Tibial nerve (tissue), 4 donors: ENCODE results near the gene KBTBD6.

Experiments used
- EP300 ChIP-seq, 2 donors: sonication (generic); formaldehyde crosslinking; IDR thresholded peaks; one replicate each; pipeline ENCODE4 v1.6.1; 2017; ENCODE audit warnings: antibody characterized with exemption in 2 of 2, mild to moderate bottlenecking in 1 of 2
- POLR2A ChIP-seq, 2 donors: fragments of 450-650 bp; IDR thresholded peaks; one replicate each; pipeline ENCODE4 v1.6.1; 2017; ENCODE audit warnings: antibody characterized with exemption in 2 of 2, mild to moderate bottlenecking in 2 of 2, moderate library complexity in 2 of 2
- TF ChIP-seq, protein P1 (sequence below), 5 experiments: fragments of 200-600 bp in 3 of 5; fragments of 450-650 bp in 2 of 5; sonication (generic) in 3 of 5; IDR thresholded peaks; one replicate each; pipeline ENCODE4 v1.5.1; 2016 to 2019; ENCODE audit warnings: antibody characterized with exemption in 5 of 5, mild to moderate bottlenecking in 3 of 5, moderate library complexity in 2 of 5

GRCh38 chr13:41137951-41138350 lies 5.3 kb upstream of the KBTBD6 start:
- TF ChIP-seq, protein P1, sequence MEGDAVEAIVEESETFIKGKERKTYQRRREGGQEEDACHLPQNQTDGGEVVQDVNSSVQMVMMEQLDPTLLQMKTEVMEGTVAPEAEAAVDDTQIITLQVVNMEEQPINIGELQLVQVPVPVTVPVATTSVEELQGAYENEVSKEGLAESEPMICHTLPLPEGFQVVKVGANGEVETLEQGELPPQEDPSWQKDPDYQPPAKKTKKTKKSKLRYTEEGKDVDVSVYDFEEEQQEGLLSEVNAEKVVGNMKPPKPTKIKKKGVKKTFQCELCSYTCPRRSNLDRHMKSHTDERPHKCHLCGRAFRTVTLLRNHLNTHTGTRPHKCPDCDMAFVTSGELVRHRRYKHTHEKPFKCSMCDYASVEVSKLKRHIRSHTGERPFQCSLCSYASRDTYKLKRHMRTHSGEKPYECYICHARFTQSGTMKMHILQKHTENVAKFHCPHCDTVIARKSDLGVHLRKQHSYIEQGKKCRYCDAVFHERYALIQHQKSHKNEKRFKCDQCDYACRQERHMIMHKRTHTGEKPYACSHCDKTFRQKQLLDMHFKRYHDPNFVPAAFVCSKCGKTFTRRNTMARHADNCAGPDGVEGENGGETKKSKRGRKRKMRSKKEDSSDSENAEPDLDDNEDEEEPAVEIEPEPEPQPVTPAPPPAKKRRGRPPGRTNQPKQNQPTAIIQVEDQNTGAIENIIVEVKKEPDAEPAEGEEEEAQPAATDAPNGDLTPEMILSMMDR (IDR thresholded peaks at IDR 0.05), result no peak
- TF ChIP-seq POLR2A (IDR thresholded peaks at IDR 0.05), result no peak
- TF ChIP-seq EP300 (IDR thresholded peaks at IDR 0.05), result no peak
